GM19452 (cell line): ENCODE results near the gene CHTF18.
"Not testable (repeated sequence)": the region's sequence is repeated elsewhere in the genome, so short reads cannot be mapped to it uniquely, and the experiment has no call there.

Experiments
- ATAC-seq: cut with Tn5 transposase; IDR thresholded peaks from one replicate; pipeline ENCODE4 v1.9.1; 2021; ENCODE audit not compliant: unreplicated experiment

The CHTF18 gene

GRCh38 chr16:788399-789126 is at the start of gene CHTF18:
Gene CHTF18, plus strand, starts transcription at chr16:788620. Its CDS starts 65 bp downstream, at chr16:788685.
- ATAC-seq, result peak; percentile 68

- ATAC-seq, result no peak
Observed at GRCh38 chr16:739560-740458, 48.6 kb upstream of the CHTF18 start.

- ATAC-seq, result peak; percentile 8
Observed at GRCh38 chr16:740459-740763, 48.0 kb upstream of the CHTF18 start.

GRCh38 chr16:740764-741505 is 47.5 kb upstream of the CHTF18 start, which contains the start of gene CIAO3:
Gene CIAO3, minus strand, starts transcription at chr16:740997. Its CDS starts 12 bp downstream, at chr16:740985.
- ATAC-seq, result peak; percentile 71

- no peak for ATAC-seq
Observed at GRCh38 chr16:741986-742629, 46.3 kb upstream of the CHTF18 start.

GRCh38 chr16:742894-743293 is 45.5 kb upstream of the CHTF18 start:
- not testable (repeated sequence) for ATAC-seq

- no peak for ATAC-seq
Observed at GRCh38 chr16:743794-744500, 44.5 kb upstream of the CHTF18 start.

- no peak for ATAC-seq
Observed at GRCh38 chr16:745739-746138, 42.7 kb upstream of the CHTF18 start.

- ATAC-seq, result no peak
Observed at GRCh38 chr16:746637-747036, 41.8 kb upstream of the CHTF18 start.

GRCh38 chr16:747978-748746 is 40.3 kb upstream of the CHTF18 start:
- no peak for ATAC-seq

- no peak for ATAC-seq
Observed at GRCh38 chr16:749010-749409, 39.4 kb upstream of the CHTF18 start.

- no peak for ATAC-seq
Observed at GRCh38 chr16:750485-750884, 37.9 kb upstream of the CHTF18 start.

GRCh38 chr16:751152-752006 is 37.0 kb upstream of the CHTF18 start:
- ATAC-seq, result no peak

- ATAC-seq, result no peak
Observed at GRCh38 chr16:752007-752312, 36.5 kb upstream of the CHTF18 start.

- ATAC-seq, result not testable (repeated sequence)
Observed at GRCh38 chr16:754121-754607, 34.3 kb upstream of the CHTF18 start.

- ATAC-seq, result no peak
Observed at GRCh38 chr16:754656-755055, 33.8 kb upstream of the CHTF18 start.

GRCh38 chr16:756428-756827 is 32.0 kb upstream of the CHTF18 start:
- ATAC-seq, result no peak

- no peak for ATAC-seq
Observed at GRCh38 chr16:759110-759910, 29.1 kb upstream of the CHTF18 start.
